WTC11 (cell line): ENCODE results near the gene KLHL40. TPM values are rescaled to one million over a fixed set of nuclear protein-coding genes. Genes with fewer than 3 reads are reported as not detected.

Source experiments
- ATAC-seq: fragments of 200-7000 bp; cut with Tn5 transposase; 2 replicates; pipeline ENCODE4 v1.10.0; 2021; ENCODE audit warnings: mild to moderate bottlenecking, moderate library complexity
- CTCF ChIA-PET: fragments of 300-600 bp; sonication (Branson Sonifier 250); formaldehyde crosslinking; loops from one replicate; lab custom pipeline; 2021; ENCODE audit warnings: antibody characterized with exemption; lab: Charles Lee
- POLR2A ChIA-PET: fragments of 350-600 bp; sonication (Branson Sonifier 250); formaldehyde crosslinking; loops from one replicate; lab custom pipeline; 2021; ENCODE audit warnings: antibody characterized with exemption; lab: Charles Lee
- DNase-seq: peaks from one replicate; pipeline ENCODE4 v3.0.0; 2021; ENCODE audit warnings: low spot score
- H3K27ac Mint-ChIP-seq: 2 replicates; pipeline ENCODE4 v1.8.0; 2021; ENCODE audit warnings: mixed read lengths
- H3K27me3 Mint-ChIP-seq: 2 replicates; pipeline ENCODE4 v1.8.0; 2021; ENCODE audit warnings: low read depth, mild to moderate bottlenecking, moderate library complexity, mixed read lengths
- H3K36me3 Mint-ChIP-seq: 2 replicates; pipeline ENCODE4 v1.8.0; 2021; ENCODE audit warnings: mixed read lengths
- H3K4me1 Mint-ChIP-seq: 2 replicates; pipeline ENCODE4 v1.8.0; 2022; ENCODE audit warnings: mixed read lengths
- H3K4me3 Mint-ChIP-seq: 2 replicates; pipeline ENCODE4 v1.8.0; 2021; ENCODE audit warnings: mild to moderate bottlenecking, moderate library complexity, mixed read lengths
- H3K9me3 Mint-ChIP-seq: 2 replicates; pipeline ENCODE4 v1.8.0; 2021; ENCODE audit warnings: mixed read lengths
- ETV6 ChIP-seq: sonication (generic); formaldehyde crosslinking; IDR thresholded peaks from 2 replicates; pipeline ENCODE4 v1.8.1; 2022; ENCODE audit warnings: mild to moderate bottlenecking, missing genetic modification reagents
- GRHL2 ChIP-seq: fragments of 250-450 bp; sonication (Bioruptor Pico); IDR thresholded peaks from 2 replicates; pipeline ENCODE4 v1.8.0; 2022; ENCODE audit warnings: mild to moderate bottlenecking, moderate library complexity; ENCODE audit not compliant: insufficient replicate concordance, severe bottlenecking
- HMGA2 ChIP-seq: fragments of 250-450 bp; sonication (Bioruptor Pico); IDR thresholded peaks from 2 replicates; pipeline ENCODE4 v1.4.0; 2021; ENCODE audit warnings: mild to moderate bottlenecking, moderate library complexity
- JUN ChIP-seq: sonication (generic); formaldehyde crosslinking; IDR thresholded peaks from 2 replicates; pipeline ENCODE4 v1.8.0; 2023; ENCODE audit warnings: mild to moderate bottlenecking, missing genetic modification reagents
- MXD4 ChIP-seq: fragments of 250-450 bp; sonication (Bioruptor Pico); IDR thresholded peaks from 2 replicates; pipeline ENCODE4 v1.8.0; 2021; ENCODE audit warnings: mild to moderate bottlenecking, moderate library complexity, borderline replicate concordance
- NFYB ChIP-seq: sonication (generic); formaldehyde crosslinking; conservative IDR thresholded peaks from 2 replicates; pipeline ENCODE4 v1.8.0; 2022; ENCODE audit warnings: low read depth, missing genetic modification reagents
- RORB ChIP-seq: fragments of 250-450 bp; sonication (Bioruptor Pico); IDR thresholded peaks from 2 replicates; pipeline ENCODE4 v1.9.0; 2021; ENCODE audit warnings: mild to moderate bottlenecking
- ZNF219 ChIP-seq: sonication (generic); formaldehyde crosslinking; IDR thresholded peaks from 2 replicates; pipeline ENCODE4 v1.8.0; 2023; ENCODE audit warnings: missing genetic modification reagents, mild to moderate bottlenecking, borderline replicate concordance
- total RNA-seq: library from RNA; stranded (reverse); gene quantifications from 3 replicates; pipeline ENCODE4 v1.2.3, GENCODE V29; 2021
- TF ChIP-seq, protein P1 (sequence below): sonication (generic); formaldehyde crosslinking; IDR thresholded peaks from 2 replicates; pipeline ENCODE4 v1.8.1; 2022; ENCODE audit warnings: mild to moderate bottlenecking, moderate library complexity, missing genetic modification reagents
- TF ChIP-seq, protein P2 (sequence below): sonication (generic); formaldehyde crosslinking; conservative IDR thresholded peaks from 2 replicates; pipeline ENCODE4 v1.8.1; 2022; ENCODE audit warnings: mild to moderate bottlenecking, missing genetic modification reagents
- TF ChIP-seq, protein P3 (sequence below): sonication (generic); formaldehyde crosslinking; IDR thresholded peaks from 2 replicates; pipeline ENCODE4 v1.8.1; 2022; ENCODE audit warnings: mild to moderate bottlenecking, missing genetic modification reagents, moderate library complexity, borderline replicate concordance
- TF ChIP-seq, protein P4 (sequence below): sonication (generic); formaldehyde crosslinking; IDR thresholded peaks from 2 replicates; pipeline ENCODE4 v1.8.1; 2023; ENCODE audit warnings: mild to moderate bottlenecking, moderate library complexity, missing genetic modification reagents
- TF ChIP-seq, protein P5 (sequence below): fragments of 250-450 bp; sonication (Bioruptor Pico); IDR thresholded peaks from 2 replicates; pipeline ENCODE4 v1.8.0; 2021; ENCODE audit warnings: mild to moderate bottlenecking
- TF ChIP-seq, protein P6 (sequence below): sonication (generic); formaldehyde crosslinking; IDR thresholded peaks from 2 replicates; pipeline ENCODE4 v1.8.0; 2023; ENCODE audit warnings: missing genetic modification reagents, mild to moderate bottlenecking, borderline replicate concordance

Gene KLHL40
- total RNA-seq, 1 experiment from 2014 or later: not detected

DNA sequence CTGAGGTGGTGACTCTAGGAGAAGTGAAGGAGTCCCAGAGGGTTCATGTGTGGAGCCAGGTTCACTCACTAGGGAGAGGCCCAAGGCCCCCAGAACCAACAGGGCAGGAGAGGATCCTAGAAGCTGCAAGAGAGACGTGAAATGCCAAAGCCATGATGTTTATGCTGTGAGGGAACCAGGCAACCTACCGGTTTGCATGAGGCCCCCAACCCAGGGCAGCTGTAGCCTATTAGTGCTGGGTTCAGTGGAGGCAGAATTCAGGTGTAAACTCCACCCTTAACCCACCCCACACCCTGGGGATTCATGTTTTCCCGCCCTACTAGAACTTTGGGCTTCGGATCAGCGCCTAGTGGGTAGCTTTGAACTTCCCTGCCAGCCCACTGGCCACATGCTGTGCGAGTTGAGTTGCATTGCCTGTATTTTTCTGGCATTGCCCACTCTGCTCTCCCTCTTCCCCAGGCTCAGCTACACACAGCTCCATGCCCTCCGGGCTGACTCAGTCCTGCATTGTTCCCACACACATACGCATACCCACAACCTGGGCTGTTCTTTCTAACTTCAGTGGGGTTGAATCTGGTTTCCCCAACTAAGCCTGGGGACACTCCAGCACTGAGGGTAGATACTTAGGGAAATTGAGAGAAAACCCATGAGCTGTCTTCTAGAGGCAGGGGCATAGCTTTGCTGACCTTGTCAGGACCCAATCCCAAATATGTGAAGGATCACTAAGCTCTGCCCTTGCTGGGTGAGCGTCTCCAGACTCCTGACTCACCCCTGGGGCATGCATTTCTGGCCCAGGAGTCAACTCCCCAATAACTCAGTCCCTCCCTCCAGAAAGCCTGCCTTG lies 33.9 kb upstream of the KLHL40 start (continued):
- TF ChIP-seq, protein P1, sequence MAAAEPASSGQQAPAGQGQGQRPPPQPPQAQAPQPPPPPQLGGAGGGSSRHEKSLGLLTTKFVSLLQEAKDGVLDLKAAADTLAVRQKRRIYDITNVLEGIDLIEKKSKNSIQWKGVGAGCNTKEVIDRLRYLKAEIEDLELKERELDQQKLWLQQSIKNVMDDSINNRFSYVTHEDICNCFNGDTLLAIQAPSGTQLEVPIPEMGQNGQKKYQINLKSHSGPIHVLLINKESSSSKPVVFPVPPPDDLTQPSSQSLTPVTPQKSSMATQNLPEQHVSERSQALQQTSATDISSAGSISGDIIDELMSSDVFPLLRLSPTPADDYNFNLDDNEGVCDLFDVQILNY (CRISPR knock-in tag): no peak
- TF ChIP-seq, protein P2, sequence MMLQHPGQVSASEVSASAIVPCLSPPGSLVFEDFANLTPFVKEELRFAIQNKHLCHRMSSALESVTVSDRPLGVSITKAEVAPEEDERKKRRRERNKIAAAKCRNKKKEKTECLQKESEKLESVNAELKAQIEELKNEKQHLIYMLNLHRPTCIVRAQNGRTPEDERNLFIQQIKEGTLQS (CRISPR knock-in tag): no peak

DNA sequence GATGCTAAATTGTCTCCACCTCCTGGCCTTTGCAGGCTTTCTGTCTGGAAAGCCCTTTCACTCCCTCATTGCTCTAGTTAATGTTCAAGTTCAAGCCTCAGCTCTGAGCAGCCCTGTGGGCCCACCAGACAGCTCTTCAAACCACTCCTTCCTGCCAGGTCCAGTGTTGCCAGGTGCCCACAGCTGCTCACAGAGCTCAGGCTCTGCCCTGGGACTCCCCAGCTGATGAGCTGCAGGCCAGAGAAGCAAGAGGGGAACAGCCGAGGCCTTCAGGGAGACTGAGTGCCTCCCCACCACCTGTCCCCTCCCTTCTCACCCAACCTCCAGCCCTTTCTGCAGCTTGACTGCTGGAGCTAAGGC lies 33.1 kb upstream of the KLHL40 start:
- ChIA-PET POLR2A (interaction anchor here (1.1 kb wide), 3 partner anchors 23 to 71 kb away, joined by 3 to 4 read pairs (median 3); no protein-coding TSS in a partner anchor), CTCF (interaction anchor here (0.7 to 4.5 kb wide), 16 partner anchors 9 to 229 kb away, joined by 3 to 32 read pairs (median 4); partner anchors contain the start of gene HIGD1A)
- Mint-ChIP-seq H3K9me3 (no peaks in the 10 kb centered on the region), H3K4me1 (peaks cover 53% of the 10 kb centered on the region), H3K4me3 (no peak overlapping the region), H3K36me3 (peaks cover 10% of the 10 kb centered on the region), H3K27ac (peak overlapping the region; percentile 12), H3K27me3 (no peaks in the 10 kb centered on the region)
- DNase-seq: no peak
- no peak for ATAC-seq
- TF ChIP-seq, protein P1 (CRISPR knock-in tag): no peak
- TF ChIP-seq, protein P3, sequence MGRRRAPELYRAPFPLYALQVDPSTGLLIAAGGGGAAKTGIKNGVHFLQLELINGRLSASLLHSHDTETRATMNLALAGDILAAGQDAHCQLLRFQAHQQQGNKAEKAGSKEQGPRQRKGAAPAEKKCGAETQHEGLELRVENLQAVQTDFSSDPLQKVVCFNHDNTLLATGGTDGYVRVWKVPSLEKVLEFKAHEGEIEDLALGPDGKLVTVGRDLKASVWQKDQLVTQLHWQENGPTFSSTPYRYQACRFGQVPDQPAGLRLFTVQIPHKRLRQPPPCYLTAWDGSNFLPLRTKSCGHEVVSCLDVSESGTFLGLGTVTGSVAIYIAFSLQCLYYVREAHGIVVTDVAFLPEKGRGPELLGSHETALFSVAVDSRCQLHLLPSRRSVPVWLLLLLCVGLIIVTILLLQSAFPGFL (CRISPR knock-in tag): no peak
- no peak for TF ChIP-seq ETV6 (CRISPR knock-in tag)
- no peak for TF ChIP-seq HMGA2 (CRISPR knock-in tag)
- TF ChIP-seq ZNF219 (CRISPR knock-in tag): no peak
- TF ChIP-seq RORB (CRISPR knock-in tag): no peak
- TF ChIP-seq, protein P4, sequence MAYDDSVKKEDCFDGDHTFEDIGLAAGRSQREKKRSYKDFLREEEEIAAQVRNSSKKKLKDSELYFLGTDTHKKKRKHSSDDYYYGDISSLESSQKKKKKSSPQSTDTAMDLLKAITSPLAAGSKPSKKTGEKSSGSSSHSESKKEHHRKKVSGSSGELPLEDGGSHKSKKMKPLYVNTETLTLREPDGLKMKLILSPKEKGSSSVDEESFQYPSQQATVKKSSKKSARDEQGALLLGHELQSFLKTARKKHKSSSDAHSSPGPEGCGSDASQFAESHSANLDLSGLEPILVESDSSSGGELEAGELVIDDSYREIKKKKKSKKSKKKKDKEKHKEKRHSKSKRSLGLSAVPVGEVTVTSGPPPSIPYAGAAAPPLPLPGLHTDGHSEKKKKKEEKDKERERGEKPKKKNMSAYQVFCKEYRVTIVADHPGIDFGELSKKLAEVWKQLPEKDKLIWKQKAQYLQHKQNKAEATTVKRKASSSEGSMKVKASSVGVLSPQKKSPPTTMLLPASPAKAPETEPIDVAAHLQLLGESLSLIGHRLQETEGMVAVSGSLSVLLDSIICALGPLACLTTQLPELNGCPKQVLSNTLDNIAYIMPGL (CRISPR knock-in tag): no peak
- TF ChIP-seq, protein P5, sequence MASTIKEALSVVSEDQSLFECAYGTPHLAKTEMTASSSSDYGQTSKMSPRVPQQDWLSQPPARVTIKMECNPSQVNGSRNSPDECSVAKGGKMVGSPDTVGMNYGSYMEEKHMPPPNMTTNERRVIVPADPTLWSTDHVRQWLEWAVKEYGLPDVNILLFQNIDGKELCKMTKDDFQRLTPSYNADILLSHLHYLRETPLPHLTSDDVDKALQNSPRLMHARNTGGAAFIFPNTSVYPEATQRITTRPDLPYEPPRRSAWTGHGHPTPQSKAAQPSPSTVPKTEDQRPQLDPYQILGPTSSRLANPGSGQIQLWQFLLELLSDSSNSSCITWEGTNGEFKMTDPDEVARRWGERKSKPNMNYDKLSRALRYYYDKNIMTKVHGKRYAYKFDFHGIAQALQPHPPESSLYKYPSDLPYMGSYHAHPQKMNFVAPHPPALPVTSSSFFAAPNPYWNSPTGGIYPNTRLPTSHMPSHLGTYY (CRISPR knock-in tag): no peak
- no peak for TF ChIP-seq JUN (CRISPR knock-in tag)
- no peak for TF ChIP-seq GRHL2 (CRISPR knock-in tag)
- TF ChIP-seq, protein P6, sequence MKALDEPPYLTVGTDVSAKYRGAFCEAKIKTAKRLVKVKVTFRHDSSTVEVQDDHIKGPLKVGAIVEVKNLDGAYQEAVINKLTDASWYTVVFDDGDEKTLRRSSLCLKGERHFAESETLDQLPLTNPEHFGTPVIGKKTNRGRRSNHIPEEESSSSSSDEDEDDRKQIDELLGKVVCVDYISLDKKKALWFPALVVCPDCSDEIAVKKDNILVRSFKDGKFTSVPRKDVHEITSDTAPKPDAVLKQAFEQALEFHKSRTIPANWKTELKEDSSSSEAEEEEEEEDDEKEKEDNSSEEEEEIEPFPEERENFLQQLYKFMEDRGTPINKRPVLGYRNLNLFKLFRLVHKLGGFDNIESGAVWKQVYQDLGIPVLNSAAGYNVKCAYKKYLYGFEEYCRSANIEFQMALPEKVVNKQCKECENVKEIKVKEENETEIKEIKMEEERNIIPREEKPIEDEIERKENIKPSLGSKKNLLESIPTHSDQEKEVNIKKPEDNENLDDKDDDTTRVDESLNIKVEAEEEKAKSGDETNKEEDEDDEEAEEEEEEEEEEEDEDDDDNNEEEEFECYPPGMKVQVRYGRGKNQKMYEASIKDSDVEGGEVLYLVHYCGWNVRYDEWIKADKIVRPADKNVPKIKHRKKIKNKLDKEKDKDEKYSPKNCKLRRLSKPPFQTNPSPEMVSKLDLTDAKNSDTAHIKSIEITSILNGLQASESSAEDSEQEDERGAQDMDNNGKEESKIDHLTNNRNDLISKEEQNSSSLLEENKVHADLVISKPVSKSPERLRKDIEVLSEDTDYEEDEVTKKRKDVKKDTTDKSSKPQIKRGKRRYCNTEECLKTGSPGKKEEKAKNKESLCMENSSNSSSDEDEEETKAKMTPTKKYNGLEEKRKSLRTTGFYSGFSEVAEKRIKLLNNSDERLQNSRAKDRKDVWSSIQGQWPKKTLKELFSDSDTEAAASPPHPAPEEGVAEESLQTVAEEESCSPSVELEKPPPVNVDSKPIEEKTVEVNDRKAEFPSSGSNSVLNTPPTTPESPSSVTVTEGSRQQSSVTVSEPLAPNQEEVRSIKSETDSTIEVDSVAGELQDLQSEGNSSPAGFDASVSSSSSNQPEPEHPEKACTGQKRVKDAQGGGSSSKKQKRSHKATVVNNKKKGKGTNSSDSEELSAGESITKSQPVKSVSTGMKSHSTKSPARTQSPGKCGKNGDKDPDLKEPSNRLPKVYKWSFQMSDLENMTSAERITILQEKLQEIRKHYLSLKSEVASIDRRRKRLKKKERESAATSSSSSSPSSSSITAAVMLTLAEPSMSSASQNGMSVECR (CRISPR knock-in tag): no peak
- TF ChIP-seq MXD4 (CRISPR knock-in tag): no peak
- TF ChIP-seq NFYB (CRISPR knock-in tag): no peak
